ENCODE results near the gene CENPS.

DNA sequence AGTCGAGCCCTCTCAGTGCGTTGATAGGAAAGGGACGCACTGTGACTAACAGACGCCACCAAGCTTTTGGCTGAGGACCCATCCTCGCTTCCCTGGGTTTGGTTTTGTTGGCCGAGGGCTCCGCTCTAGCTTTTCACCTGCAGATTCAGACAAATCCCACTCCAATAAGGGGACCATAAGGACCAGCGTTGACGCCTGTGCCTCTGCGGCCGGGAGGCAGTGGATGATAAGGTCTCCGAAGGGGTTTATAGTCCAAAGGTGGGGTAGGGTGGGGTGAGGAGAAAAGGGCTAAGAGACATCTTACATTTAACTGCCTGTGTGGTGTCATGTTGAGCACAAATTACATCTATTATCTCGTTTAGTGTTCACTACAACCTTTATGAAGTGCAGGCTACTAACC, 45.3 kb downstream of the CENPS start:
- TF ChIP-seq EZH2 (IDR thresholded peaks at IDR 0.05; ENCODE audit: insufficient read depth, poor library complexity, severe bottlenecking) (no peak), EZH2phosphoT487 (IDR thresholded peaks at IDR 0.05; ENCODE audit: insufficient read depth, low read depth) (no peak)
